ENCODE results near the gene WT1.

WT1 gene

GRCh38 chr11:32388871-32389770 lies 46.2 kb downstream of the WT1 start:
- H3K4me1 ChIP-seq (ENCODE audit: insufficient read depth, low read length, severe bottlenecking), result no peaks in the 10 kb centered on the region
- no peaks in the 10 kb centered on the region for H4K20me1 ChIP-seq (ENCODE audit: insufficient read depth, low read length)
- no peak overlapping the region for H3K9ac ChIP-seq (ENCODE audit: low read length)
- H3K27me3 ChIP-seq (ENCODE audit: insufficient read depth, low read length), result no peaks in the 10 kb centered on the region
- no peaks in the 10 kb centered on the region for H3K36me3 ChIP-seq (ENCODE audit: insufficient read depth, low read length)
- no peak overlapping the region for H3K27ac ChIP-seq (ENCODE audit: low read depth, low read length, poor library complexity, severe bottlenecking)
- H3K4me2 ChIP-seq (ENCODE audit: low read length), result no peak overlapping the region
- H3K4me3 ChIP-seq (ENCODE audit: low read depth, low read length, poor library complexity, severe bottlenecking), result no peak overlapping the region
- no peaks in the 10 kb centered on the region for H3K79me2 ChIP-seq (ENCODE audit: insufficient read depth, low read length)
- TF ChIP-seq CTCF (IDR thresholded peaks at IDR 0.05; ENCODE audit: low read length) (no peak), EZH2 (IDR thresholded peaks at IDR 0.05; ENCODE audit: borderline replicate concordance, low read length) (no peak)
- no peak overlapping the region for H2AFZ ChIP-seq (ENCODE audit: low read length)
- no peaks in the 10 kb centered on the region for H3F3A ChIP-seq (ENCODE audit: insufficient read depth, low read length)
- no peaks in the 10 kb centered on the region for H3K9me3 ChIP-seq (ENCODE audit: low read length)
- no peaks in the 10 kb centered on the region for H3K9me2 ChIP-seq (ENCODE audit: low read depth, low read length)

- H3K9ac ChIP-seq (ENCODE audit: low read length), result no peak overlapping the region
- H4K20me1 ChIP-seq (ENCODE audit: insufficient read depth, low read length), result no peaks in the 10 kb centered on the region
- no peaks in the 10 kb centered on the region for H3K4me1 ChIP-seq (ENCODE audit: insufficient read depth, low read length, severe bottlenecking)
- H3K79me2 ChIP-seq (ENCODE audit: insufficient read depth, low read length), result no peaks in the 10 kb centered on the region
- no peaks in the 10 kb centered on the region for H3F3A ChIP-seq (ENCODE audit: insufficient read depth, low read length)
- H3K27ac ChIP-seq (ENCODE audit: low read depth, low read length, poor library complexity, severe bottlenecking), result no peak overlapping the region
- TF ChIP-seq CTCF (IDR thresholded peaks at IDR 0.05; ENCODE audit: low read length) (no peak), EZH2 (IDR thresholded peaks at IDR 0.05; ENCODE audit: borderline replicate concordance, low read length) (no peak)
- no peaks in the 10 kb centered on the region for H3K9me3 ChIP-seq (ENCODE audit: low read length)
- H3K9me2 ChIP-seq (ENCODE audit: low read depth, low read length), result no peaks in the 10 kb centered on the region
- no peak overlapping the region for H3K4me3 ChIP-seq (ENCODE audit: low read depth, low read length, poor library complexity, severe bottlenecking)
- no peak overlapping the region for H2AFZ ChIP-seq (ENCODE audit: low read length)
- no peaks in the 10 kb centered on the region for H3K36me3 ChIP-seq (ENCODE audit: insufficient read depth, low read length)
- no peaks in the 10 kb centered on the region for H3K27me3 ChIP-seq (ENCODE audit: insufficient read depth, low read length)
- H3K4me2 ChIP-seq (ENCODE audit: low read length), result no peak overlapping the region
Measured at GRCh38 chr11:32388365-32388764, 47.0 kb downstream of the WT1 start.

GRCh38 chr11:32387411-32387810 lies 47.9 kb downstream of the WT1 start:
- TF ChIP-seq EZH2 (IDR thresholded peaks at IDR 0.05; ENCODE audit: borderline replicate concordance, low read length), result no peak
- no peak for TF ChIP-seq CTCF (IDR thresholded peaks at IDR 0.05; ENCODE audit: low read length)
- H3K36me3 ChIP-seq (ENCODE audit: insufficient read depth, low read length), result no peaks in the 10 kb centered on the region
- H4K20me1 ChIP-seq (ENCODE audit: insufficient read depth, low read length), result no peaks in the 10 kb centered on the region
- no peaks in the 10 kb centered on the region for H3K4me1 ChIP-seq (ENCODE audit: insufficient read depth, low read length, severe bottlenecking)
- no peak overlapping the region for H3K4me3 ChIP-seq (ENCODE audit: low read depth, low read length, poor library complexity, severe bottlenecking)
- no peaks in the 10 kb centered on the region for H3K9me2 ChIP-seq (ENCODE audit: low read depth, low read length)
- H3F3A ChIP-seq (ENCODE audit: insufficient read depth, low read length), result no peaks in the 10 kb centered on the region
- no peaks in the 10 kb centered on the region for H3K9me3 ChIP-seq (ENCODE audit: low read length)
- no peak overlapping the region for H3K4me2 ChIP-seq (ENCODE audit: low read length)
- H3K27me3 ChIP-seq (ENCODE audit: insufficient read depth, low read length), result no peaks in the 10 kb centered on the region
- H3K9ac ChIP-seq (ENCODE audit: low read length), result no peak overlapping the region
- H3K79me2 ChIP-seq (ENCODE audit: insufficient read depth, low read length), result no peaks in the 10 kb centered on the region
- H2AFZ ChIP-seq (ENCODE audit: low read length), result no peak overlapping the region
- H3K27ac ChIP-seq (ENCODE audit: low read depth, low read length, poor library complexity, severe bottlenecking), result no peak overlapping the region
